Activated naive CD8-positive, alpha-beta T cell treated with anti-CD3 and anti-CD28 coated beads, Interleukin-2, amount 50 U/mL, for 16 hours (primary cell): ENCODE measurements around the gene FGF12.

Experiments
- DNase-seq: peaks from one replicate; pipeline ENCODE4 v3.0.0-alpha.2; 2020; ENCODE audit warnings: low read depth, low spot score

Gene FGF12

DNA sequence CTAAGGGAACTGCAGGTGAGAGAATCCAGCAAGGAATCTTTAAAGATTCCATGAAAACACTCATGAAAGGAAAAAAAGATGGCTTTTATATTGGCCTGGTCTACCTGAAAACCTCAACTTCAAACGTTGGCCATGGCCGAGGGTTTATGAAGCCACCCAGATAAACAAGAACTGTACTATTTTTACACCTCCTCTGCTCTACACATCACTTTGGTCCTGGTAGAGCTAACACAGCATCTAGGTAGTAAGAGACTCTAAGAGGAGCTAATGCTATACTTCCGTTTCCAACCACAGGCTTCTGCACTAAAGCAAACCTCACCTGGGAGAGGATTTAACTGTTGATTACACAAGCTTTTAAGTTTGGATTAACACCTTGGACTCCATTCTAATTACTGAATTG, 466.2 kb downstream of the FGF12 start:
- no peak for DNase-seq

DNA sequence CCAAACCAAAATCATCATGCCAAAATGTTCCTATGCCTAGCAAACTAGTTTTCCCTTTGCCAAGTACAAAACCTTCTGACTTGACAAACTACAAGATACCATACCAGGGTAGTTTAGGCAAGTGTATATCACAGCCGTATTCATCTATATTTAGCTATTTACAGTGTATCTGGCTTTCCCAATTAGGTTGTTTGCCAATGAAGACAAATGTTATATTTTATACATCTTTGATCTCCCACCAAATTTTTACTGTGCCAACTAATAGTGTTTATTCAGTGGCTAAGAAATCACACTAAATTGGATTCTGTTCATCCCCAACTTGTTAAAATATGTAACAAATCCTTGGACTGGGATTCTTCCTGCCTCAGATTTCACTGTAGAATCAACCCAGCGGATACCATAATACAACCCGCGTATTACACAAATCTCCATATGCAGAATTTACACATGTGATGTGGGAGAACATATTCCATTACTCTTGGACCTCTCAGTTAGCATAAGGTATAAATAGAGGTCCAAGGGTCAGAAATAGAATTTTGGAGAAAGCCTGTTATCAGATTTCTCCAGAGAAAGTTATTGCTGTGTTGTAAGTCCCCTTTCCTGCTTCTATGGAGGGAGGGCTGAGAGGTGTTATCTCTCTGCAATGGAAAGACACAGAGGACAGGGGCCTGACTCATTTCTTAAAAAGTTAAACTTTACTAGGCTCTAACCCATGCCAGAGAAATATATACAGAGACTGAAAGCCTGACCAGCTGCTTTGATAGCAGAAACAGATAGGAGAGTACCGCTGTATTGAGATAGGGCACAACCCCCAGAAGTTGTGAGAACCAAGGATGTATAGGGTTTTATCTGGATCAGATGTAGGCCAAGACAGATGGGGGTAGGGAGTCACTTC, 467.0 kb downstream of the FGF12 start:
- no peak for DNase-seq

DNA sequence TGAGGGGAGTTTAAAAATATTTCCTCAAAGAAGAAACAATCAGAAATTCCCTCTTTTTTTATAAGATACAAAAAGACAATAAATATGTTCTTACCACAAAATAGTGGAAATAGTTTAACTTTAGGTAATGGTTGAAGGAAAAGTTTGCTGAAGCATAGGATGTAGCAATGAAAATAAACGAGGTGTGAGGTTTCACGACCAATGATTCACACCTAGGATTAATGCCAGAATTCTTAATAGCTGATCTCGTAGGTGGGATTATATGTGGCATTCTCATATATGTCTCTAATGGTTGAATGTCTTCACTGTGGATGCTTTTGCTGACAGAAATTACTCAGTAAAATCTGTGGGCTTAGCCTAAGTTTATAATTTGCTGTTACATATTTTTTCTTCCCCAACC, 467.7 kb downstream of the FGF12 start:
- DNase-seq: no peak

DNA sequence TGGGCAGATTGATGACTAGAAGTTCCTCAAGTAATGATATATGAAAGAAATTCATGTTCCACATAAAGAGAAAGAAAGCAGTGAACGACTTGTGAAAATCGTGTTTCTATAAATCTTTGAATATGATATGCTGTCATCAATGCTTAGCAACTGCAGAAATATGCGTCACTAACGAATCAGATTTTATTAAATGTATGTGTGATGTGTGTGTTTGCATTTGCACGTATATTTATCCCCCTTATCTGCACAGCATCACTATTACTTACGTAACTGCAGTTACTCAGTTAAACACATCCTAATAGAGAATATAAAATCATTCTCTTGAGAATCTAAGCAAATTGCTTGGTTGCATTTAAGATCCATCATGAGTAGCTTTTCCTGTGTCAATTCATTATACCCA, 468.6 kb downstream of the FGF12 start:
- no peak for DNase-seq

DNA sequence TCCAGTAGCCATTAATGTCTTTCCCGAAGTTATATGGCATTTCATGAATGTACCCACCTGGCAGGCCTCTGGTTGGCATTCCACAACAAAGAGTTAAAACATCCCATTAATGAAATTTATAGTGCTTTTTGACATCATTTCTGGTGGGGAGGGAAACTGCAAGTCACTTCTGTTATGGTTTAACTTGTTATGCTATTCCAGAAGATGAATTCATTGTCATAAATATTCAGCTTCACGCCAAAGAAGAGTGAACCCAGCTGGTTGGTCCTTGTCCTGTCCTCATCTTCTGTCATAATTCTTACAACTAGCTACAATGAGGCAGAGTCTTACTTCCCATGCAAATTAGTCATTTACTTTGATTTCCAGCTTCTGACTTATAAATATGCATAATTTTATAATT, 471.5 kb downstream of the FGF12 start:
- DNase-seq: no peak

DNA sequence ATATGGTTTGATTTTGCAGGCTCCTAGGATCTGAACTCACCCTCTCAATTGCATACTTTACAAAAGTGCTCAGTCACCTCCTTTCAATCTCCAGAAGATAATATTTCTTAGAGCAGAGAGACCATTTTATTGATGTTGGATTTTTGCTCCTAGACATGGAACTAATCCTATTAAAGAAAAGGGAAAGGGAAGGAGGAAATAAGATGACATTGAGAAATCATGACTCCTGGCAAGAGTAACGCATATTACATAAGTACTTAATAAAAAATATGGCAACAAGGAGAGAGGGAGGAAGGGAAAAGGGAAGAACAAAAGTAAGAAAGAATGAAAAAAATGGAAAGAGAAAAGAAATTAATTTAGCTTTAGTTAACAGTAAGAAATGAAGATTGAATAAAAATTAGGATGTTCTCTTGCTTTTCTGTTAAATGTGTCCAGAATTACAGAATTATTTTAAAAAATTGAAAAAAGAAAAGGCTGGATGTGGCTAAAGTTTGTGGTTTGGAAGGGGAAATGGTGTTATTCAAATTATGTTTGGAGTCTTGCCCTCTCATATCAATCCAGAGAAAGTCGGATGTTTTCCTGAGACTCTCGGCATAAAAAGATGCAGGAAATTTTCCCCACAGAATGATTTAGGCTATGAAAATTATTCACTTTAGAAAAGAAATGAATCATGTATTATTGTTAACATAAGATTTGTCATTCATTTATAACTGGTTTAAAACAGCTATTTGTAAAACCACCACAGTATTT, 474.0 kb downstream of the FGF12 start:
- DNase-seq: no peak

DNA sequence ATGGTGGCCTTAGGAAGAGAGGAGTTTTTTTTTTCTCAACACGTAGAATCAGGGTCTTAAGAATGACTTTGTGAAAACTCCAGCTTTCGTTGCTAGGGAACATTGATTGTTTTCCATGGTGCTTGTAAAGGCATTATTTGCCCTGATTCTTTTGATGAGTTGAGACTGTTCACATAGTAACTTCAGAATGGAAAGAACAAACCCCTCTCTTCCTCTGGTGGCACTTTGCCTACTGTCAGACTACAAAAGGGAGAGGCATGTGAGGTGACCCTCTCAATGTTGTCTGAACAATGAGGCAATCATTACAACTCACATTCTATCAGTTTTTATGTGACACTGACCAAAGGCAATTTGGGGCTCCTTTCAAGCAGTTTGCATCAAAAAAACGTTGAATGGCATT, 477.8 kb downstream of the FGF12 start:
- no peak for DNase-seq

DNA sequence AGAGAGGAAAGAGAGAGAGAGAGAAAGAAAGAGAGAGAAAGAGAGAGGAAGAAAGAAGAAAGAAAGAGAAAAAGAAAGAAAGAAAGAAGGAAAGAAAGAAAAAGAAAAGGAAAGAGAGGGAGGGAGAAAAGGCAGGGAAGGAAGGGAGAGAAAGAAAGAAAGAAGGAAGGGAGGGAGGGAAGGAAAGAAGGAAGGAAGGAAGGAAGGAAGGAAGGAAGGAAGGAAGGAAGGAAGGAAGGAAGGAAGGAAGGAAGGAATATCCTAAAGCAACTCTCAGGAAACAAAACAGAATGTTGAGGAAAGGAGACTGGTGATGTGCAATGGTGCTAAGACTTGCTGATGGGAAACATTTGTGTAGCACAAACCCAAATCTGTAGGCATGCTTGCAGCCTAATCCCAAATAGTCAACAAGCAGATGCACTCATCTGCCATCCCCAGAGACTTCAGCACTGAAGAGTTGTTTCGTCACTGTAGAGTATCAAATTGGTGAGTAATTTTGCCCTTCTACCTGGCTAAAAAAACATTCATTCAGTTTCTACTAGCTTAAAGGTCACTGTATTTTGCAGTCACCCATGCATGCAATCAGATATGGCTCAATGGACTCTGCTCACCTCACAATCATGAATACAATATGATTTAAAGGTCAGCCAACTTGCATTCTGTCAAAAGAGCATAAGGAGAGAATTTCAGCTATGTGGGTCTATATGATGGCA, 480.3 kb downstream of the FGF12 start:
- DNase-seq: no peak

DNA sequence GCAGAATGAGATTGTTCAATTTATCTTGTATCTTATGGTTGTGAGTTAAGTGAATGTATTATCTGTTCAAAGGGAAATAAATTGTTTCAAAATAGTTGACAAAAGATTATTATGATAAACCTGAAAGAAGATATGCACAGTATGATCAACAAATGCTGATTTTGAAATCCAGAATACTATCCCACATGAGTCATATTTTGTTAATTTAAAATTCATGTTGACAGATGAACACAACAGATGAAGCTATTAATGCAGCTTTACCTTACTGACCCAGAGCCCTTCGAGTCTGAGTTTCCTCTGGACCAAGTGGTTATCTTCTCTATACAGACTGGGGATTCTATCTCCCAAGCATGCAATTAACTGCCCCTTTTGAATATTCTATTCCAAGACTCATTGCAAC, 482.8 kb downstream of the FGF12 start:
- no peak for DNase-seq

DNA sequence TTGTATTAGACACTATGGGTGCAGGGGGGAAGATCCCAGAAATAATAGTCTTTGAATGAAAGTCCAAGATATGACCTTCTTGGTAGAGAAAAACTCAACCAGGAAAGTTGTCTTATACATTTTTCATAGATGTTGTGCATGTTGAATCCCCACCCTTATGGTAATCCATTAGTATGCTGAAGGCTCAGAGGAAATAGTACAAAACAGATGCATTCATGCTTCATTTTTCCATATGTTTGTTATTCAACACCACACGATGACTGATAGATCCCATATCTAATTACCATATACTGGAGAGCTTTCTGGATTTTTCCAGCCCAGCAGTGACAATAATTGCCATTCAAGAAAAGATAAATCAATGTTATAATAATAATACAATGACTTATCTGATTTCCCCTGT, 487.4 kb downstream of the FGF12 start:
- no peak for DNase-seq

DNA sequence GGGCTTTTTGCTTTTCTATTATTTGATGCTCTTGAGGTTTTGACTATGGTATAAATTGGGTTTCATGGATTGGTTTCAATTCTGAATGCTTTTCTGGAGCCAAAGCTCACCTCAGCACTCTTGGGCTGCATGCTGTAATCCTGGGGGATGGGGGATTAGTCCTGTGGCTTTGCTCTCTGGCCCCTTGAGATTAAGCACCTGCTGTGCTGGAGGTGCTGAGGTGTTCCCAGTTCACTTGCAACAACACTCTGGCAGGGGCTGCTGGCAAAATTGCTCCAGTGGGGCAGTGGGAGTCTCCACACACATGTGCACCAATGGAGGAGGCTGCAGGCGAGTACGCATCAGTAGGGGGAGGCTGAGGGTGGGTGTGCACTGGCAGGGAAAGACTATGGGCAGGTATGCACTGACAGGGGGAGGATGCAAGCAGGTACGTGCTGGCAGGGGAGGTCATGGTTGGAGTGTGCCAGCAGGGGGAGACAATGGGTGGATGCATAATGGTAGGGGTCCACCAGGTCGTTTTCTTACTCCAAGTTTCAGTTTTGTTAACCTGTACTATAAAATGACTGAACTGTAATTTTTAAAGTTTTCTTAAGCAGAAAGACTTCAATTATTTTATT, 489.2 kb downstream of the FGF12 start:
- no peak for DNase-seq

DNA sequence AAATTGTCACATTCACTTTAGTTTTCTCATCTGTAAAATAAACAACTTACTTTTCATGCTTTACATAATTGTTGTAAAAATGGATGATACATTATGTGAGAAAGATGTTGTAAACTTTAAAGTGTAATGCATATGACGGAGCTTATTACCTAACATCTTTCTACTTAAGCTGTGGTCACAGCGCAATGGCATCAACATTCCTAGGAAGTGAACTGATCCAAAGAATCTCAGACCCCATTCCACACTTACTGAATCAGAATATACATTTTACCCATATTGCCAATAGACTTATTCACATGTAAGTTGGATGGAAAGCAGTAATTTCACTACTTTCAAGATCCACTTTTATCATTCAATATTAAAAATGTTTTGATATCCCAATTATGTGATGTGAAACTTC, 497.5 kb downstream of the FGF12 start:
- no peak for DNase-seq

DNA sequence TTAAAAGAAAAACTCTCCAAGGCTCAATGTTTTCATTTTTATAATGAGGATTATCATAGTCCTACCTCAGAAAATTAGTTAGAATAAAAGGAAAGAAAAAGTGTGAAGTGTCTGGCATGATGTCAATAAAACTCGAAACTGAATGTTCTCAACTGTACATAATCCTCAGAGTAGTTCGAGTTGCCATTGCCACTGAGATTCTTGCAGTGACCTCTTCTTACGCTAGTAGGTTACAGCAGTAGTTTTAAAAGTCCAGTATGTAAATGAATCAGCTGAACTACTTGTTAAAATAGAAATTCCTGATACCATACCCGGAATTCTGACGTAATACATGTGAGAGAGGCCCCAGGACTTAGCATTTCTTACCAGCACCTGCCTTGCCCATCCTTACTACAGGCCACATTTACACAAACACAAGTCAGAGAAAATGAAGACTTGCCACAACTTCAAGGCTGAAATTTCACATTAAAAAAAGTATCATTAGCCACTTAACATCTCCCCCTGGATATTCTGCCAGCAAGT, 502.6 kb downstream of the FGF12 start:
- no peak for DNase-seq

DNA sequence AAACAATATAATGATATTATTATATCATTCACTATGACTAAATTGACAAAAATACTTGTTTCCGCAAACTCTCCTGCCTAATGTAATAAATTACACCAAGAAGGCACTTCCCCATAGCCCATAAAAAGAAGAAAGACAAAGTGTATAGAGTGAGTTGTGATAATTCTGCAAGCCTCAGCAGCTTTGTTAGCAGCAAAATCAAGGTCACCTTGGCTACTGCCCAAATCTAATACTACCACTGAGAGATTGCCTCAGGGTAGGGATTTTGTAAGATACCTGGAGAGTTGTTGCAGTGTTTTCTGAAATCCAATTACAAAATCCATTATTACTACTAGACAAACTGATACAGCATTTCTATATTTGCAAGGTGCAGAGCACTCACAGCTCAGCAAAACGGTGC, 503.5 kb downstream of the FGF12 start:
- no peak for DNase-seq

DNA sequence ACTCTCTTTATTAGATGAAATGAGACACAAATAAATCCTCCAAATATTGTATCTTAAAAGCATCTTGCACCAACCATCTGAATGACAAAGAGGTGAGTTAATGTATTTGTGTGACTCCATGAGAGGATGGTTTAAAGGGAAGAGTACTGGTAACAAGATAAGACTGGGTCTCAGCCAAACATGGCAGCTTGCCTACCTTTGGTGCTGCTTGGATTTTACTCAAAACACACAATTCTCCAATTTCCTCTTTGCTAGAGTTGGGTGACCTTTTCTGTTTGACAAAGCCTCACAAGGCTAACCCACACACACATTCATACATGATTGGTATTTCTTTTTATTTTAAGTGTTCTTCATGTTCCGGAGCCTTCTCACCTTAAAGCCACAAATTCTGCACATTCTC, 506.4 kb downstream of the FGF12 start:
- DNase-seq: no peak

DNA sequence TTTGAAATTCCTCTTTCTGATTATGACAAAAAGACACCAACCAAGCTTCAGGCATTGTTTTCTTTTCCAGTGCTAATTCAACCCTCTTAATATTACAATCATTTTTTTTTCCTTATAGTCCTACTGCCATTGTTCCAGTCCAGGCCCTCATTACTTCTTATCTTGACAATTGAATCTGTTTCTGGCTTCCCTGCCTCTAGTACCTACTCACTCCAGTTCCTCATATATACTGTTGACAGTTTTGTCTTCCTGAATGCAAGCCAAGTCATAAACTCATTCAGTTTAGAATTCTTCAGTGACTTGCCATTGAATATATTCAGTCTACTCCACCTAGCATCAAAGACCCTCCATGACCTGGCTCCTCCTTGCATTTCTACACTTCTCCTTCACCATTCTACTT, 507.4 kb downstream of the FGF12 start:
- DNase-seq: no peak

DNA sequence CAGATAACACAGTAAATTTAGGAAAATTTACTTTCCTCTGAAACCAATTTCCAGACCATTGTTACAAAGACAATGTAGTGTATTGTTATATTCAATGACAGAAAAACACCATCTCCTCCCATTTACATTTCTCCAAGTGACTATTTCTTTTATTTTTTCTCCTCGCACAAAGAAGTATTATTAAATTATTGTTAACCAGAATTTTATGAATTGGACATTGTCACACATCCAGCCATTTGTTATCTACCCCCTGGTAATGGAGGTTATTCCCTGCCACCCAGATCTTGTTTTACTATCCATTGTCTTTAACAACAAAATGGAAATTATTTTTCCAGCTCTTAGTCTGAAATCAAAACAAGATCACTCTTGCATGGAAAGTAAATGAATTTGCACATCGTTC, 511.3 kb downstream of the FGF12 start:
- DNase-seq: no peak

DNA sequence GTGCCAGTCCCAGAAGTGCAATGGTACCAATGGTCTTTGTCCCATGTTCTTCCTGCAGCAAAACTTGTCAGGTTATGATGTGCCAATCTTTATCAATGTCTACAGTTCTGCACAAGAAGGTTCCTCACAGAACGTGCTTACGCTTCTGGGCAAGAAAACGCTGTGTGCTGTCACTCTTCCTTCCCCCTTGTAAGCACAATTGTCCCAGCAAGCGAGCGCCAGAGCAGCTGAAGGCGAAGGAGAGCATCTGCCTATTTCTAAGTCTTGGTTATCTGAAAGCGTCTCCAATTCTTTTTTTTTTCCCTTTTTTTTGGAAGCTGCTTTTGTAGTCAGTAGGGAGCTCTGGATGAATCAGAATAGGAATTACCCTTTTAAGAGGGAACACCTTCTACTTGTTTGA, 514.4 kb downstream of the FGF12 start:
- DNase-seq: no peak

DNA sequence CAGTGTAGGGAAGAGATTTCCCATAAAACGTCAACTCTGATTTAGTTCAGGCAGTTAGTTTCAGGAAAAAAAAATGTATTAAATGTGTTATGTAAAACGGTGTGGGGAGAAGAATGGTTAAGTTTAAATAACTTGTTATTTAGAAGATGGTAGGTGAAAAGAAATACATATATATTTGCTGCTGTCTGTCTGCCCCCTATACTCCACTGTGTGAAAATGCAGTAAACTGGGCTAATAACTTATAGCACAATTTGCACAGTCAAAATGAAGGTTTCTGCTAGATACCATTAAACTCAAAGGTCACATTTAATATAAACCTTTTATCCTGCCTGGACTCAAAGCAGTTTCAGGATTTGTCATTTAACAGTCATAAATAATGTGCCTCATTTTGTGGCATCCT, 515.0 kb downstream of the FGF12 start:
- no peak for DNase-seq

DNA sequence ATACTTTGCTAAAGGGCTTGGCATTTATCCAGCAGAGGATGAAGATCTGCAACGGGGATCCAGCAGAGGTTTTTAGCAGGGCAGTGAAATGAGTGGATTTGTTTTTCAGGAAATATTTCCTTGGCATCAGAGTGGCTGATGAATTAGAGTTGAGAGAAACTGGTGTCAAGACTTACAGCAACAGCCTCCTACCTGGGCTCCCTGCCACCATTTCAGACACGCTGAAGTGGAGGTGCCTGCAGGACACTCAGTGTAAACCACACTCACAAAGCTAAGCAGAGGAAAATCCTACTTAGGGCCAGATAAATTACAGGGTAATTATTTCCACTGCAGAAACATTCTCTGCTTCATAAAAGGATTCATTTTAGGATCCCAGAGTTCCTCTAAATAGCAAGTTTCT, 519.7 kb downstream of the FGF12 start:
- DNase-seq: no peak

DNA sequence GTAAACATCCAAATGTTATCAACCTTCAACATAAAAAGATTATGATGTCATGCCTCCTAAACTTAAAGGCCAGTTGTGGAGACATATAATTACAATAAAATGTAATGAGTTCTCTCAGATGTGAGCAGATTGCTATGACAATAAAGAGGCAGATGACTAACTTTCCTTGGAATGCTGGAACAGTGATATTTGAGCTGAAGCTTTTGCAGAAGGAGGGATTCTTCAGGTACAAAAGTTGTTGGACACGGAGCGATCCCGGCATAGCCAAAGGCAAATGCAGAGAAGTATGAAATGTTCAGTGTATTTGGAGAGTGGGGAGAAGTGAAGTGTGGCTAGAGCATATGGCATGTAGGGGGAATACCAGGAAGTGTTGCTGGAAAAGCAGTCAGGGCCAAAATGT, 520.1 kb downstream of the FGF12 start:
- no peak for DNase-seq

DNA sequence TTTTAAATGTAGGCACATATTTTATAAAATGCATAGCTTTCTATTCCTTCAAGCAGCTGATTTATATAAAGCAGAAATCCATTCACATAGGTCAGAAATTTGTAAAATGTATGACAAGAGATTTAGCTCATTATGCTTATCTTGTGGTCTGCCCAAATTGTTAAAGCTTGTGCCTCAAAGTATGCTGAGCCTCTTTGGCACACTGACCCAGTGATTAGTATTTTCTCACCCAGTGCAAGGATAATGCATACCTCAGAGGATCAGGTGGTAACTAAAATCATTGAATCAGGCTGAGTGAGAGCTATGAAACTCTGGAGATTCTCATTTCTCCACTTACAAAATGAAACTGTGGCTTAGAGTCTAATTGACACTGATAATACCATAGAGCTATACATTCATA, 533.3 kb downstream of the FGF12 start:
- no peak for DNase-seq
